ENCODE data around the gene ARL16.

DNA sequence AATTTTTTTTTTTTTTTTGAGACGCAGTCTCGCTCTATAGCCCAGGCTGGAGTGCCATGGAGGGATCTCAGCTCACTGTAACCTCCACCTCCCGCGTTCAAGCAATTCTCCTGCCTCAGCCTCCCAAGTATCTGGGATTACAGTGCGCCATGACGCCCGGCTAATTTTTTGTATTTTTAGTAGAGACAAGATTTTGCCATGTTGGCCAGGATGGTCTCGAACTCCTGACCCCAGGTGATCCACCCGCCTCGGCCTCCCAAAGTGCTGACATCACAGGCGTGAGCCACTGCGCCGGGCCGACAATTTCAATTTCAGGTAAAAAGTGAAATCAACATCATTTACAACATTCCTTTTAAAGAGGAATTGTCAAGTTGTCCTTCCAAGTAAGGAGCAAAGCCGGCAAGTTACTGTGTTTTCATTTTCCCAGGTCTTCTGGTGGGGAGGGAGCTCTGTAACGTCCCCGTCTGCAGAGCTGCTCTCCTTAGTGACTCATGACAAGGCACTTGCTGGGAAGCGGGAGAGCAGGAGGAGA, 47.6 kb downstream of the ARL16 start:
- TF ChIP-seq CTCF (conservative IDR thresholded peaks at IDR 0.05) (no peak), ZFX (IDR thresholded peaks at IDR 0.05) (no peak)

Data from C4-2B (cell line).